GM19455 (cell line): ENCODE results near the gene KLHL18.

Experiments
- ATAC-seq: cut with Tn5 transposase; IDR thresholded peaks from one replicate; pipeline ENCODE4 v1.9.1; 2021; ENCODE audit not compliant: unreplicated experiment

Gene KLHL18

GRCh38 chr3:47392933-47393332, 110.2 kb downstream of the KLHL18 start:
- no peak for ATAC-seq

DNA sequence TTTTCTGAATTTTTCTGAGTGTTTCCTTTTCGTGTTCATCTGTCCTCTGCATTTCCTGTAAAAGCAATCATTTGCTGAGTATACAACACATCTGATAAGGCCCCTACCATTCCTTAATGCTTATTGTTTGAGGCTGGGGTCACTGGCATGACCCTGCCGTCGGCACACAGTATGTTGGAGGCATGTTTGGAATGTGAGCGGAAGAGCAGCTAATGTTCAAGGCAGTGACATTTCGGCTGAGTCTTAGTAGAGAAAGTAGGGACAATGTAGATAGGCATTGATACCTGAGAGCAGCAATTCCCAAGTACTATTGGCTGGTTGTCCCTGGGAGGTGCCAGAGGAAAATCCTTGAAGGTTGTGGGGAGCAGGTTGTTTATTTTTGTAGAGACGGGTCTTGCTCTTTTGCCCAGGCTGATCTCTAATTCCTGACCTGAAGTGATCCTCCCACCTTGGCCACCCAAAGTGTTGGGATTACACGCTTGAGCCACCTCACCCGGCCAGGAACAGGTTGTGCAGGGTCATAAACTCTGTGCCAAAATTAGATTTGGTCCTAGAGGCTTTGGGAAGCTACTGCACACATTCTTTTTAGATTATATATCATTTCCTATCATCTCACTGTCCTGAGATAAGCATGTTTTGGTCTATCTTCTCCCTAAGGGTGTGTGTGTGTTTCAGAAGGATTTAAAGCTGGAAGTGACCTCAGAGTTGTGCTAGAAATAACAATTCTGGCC, 111.6 kb downstream of the KLHL18 start:
- ATAC-seq, result no peak

DNA sequence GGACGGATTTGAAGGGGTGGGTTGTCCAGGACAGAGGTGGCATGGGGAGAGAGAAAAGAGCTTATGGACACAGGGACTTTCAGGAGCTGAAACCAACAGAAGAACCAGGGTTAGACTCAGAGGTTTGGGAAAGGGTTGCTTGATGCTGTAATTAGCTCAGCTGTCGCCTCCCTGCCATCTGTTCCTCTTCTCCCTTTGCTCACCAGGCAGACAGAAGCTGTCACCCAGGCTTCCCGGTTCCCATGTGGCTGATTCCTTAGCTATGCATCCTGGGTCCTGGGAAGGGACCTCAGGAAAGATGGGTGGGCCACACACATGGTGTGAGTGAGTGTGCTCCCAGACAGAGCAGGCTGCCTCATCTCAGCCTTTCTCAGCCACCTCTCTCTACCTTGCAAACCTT, 112.1 kb downstream of the KLHL18 start:
- no peak for ATAC-seq
